Liver (tissue), 3 donors: ENCODE results near the gene NOS1AP.

ENCODE experiments used
- CTCF ChIP-seq: fragments of 150-350 bp; IDR thresholded peaks from 2 replicates; pipeline ENCODE4 v1.5.1; 2017; ENCODE audit warnings: improper control_type of control experiment, low read depth, low read length; ENCODE audit not compliant: missing input control
- EGR1 ChIP-seq, 2 donors: IDR thresholded peaks; 2 replicates each; pipeline ENCODE4 v1.6.1; 2016 to 2018; ENCODE audit warnings: antibody characterized with exemption in 2 of 2, low read depth in 2 of 2
- FOXA2 ChIP-seq: IDR thresholded peaks from 2 replicates; pipeline ENCODE4 v1.6.1; 2016; ENCODE audit warnings: antibody characterized with exemption
- GABPA ChIP-seq, 2 donors: IDR thresholded peaks in 1 of 2; conservative IDR thresholded peaks in 1 of 2; 2 replicates each; pipeline ENCODE4 v1.6.1; 2016; ENCODE audit warnings: antibody characterized with exemption in 2 of 2, mild to moderate bottlenecking in 1 of 2, moderate library complexity in 1 of 2
- JUND ChIP-seq, 2 donors: IDR thresholded peaks; 2 replicates each; pipeline ENCODE4 v1.6.1; 2016; ENCODE audit warnings: antibody characterized with exemption in 2 of 2
- MAX ChIP-seq: IDR thresholded peaks from 2 replicates; pipeline ENCODE4 v1.6.1; 2016; ENCODE audit warnings: antibody characterized with exemption
- REST ChIP-seq: IDR thresholded peaks from 2 replicates; pipeline ENCODE4 v1.6.1; 2016; ENCODE audit warnings: antibody characterized with exemption, mild to moderate bottlenecking
- SP1 ChIP-seq: IDR thresholded peaks from 2 replicates; pipeline ENCODE4 v1.6.1; 2018; ENCODE audit warnings: antibody characterized with exemption, mild to moderate bottlenecking
- TAF1 ChIP-seq: conservative IDR thresholded peaks from 2 replicates; pipeline ENCODE4 v1.6.1; 2016; ENCODE audit warnings: antibody characterized with exemption, mild to moderate bottlenecking
- YY1 ChIP-seq: IDR thresholded peaks from 2 replicates; pipeline ENCODE4 v1.6.1; 2016; ENCODE audit warnings: antibody characterized with exemption, mild to moderate bottlenecking
- ZBTB33 ChIP-seq: IDR thresholded peaks from 2 replicates; pipeline ENCODE4 v1.6.1; 2016; ENCODE audit warnings: antibody characterized with exemption
- donor health status: healthy.
- donor health status: healthy.

- TF ChIP-seq GABPA (IDR thresholded peaks at IDR 0.05 in 1 of 2, conservative IDR thresholded peaks at IDR 0.05 in 1 of 2) (no peak), TAF1 (no peak), REST (no peak), JUND (IDR thresholded peaks at IDR 0.05) (no peak), CTCF (no peak), YY1 (no peak), SP1 (no peak), FOXA2 (no peak), MAX (no peak), ZBTB33 (no peak), EGR1 (IDR thresholded peaks at IDR 0.05; ENCODE audit: low read depth in 2 of 2) (no peak)
Measured at GRCh38 chr1:162077648-162078299, 8.3 kb downstream of the NOS1AP start.
